OCI-LY1 (cell line): ENCODE data around the gene PAX5.

Source experiments
- H2AFZ ChIP-seq: fragments of 200-600 bp; sonication (generic), shearing (Covaris generic); 2 replicates; pipeline ENCODE4 v1.6.0; 2014; ENCODE audit warnings: antibody characterized with exemption, mild to moderate bottlenecking, low read length
- H3F3A ChIP-seq: fragments of 200-600 bp; sonication (generic), shearing (Covaris generic); 2 replicates; pipeline ENCODE4 v1.6.0; 2014; ENCODE audit warnings: mild to moderate bottlenecking, antibody characterized with exemption, low read length, moderate library complexity; ENCODE audit not compliant: insufficient read depth
- H3K27ac ChIP-seq: fragments of 200-600 bp; sonication (generic); 2 replicates; pipeline ENCODE4 v1.5.1; 2014; ENCODE audit warnings: low read length, mixed run types, mild to moderate bottlenecking, low read depth; ENCODE audit not compliant: poor library complexity, severe bottlenecking
- H3K27me3 ChIP-seq: fragments of 200-600 bp; sonication (generic); 2 replicates; pipeline ENCODE4 v1.6.0; 2014; ENCODE audit warnings: antibody characterized with exemption, mild to moderate bottlenecking, low read length, moderate library complexity; ENCODE audit not compliant: insufficient read depth
- H3K36me3 ChIP-seq: fragments of 200-600 bp; sonication (generic); 2 replicates; pipeline ENCODE4 v1.6.1; 2014; ENCODE audit warnings: mild to moderate bottlenecking, antibody characterized with exemption, low read length, moderate library complexity, mixed read lengths; ENCODE audit not compliant: insufficient read depth
- H3K4me1 ChIP-seq: fragments of 200-600 bp; sonication (generic); 2 replicates; pipeline ENCODE4 v1.5.1; 2014; ENCODE audit warnings: mild to moderate bottlenecking, low read length, moderate library complexity; ENCODE audit not compliant: insufficient read depth, severe bottlenecking
- H3K4me2 ChIP-seq: fragments of 200-600 bp; sonication (generic), shearing (Covaris generic); 2 replicates; pipeline ENCODE4 v1.6.1; 2014; ENCODE audit warnings: low read length
- H3K4me3 ChIP-seq: fragments of 200-600 bp; sonication (generic); 2 replicates; pipeline ENCODE4 v1.5.1; 2014; ENCODE audit warnings: low read length, low read depth, mild to moderate bottlenecking, mixed read lengths; ENCODE audit not compliant: poor library complexity, severe bottlenecking
- H3K79me2 ChIP-seq: fragments of 200-600 bp; shearing (Covaris generic); 2 replicates; pipeline ENCODE4 v1.6.1; 2016; ENCODE audit warnings: mixed run types, low read length, mixed read lengths; ENCODE audit not compliant: insufficient read depth
- H3K9ac ChIP-seq: fragments of 200-600 bp; sonication (generic), shearing (Covaris generic); 2 replicates; pipeline ENCODE4 v1.6.1; 2014; ENCODE audit warnings: mild to moderate bottlenecking, low read length, mixed read lengths
- H3K9me2 ChIP-seq: fragments of 200-600 bp; sonication (generic), shearing (Covaris generic); 2 replicates; pipeline ENCODE4 v1.6.1; 2014; ENCODE audit warnings: low read depth, mild to moderate bottlenecking, low read length, mixed read lengths
- H3K9me3 ChIP-seq: fragments of 200-600 bp; shearing (Covaris generic); 2 replicates; pipeline ENCODE4 v1.6.1; 2014; ENCODE audit warnings: low read length, mixed read lengths
- H4K20me1 ChIP-seq: fragments of 200-600 bp; sonication (generic), shearing (Covaris generic); 2 replicates; pipeline ENCODE4 v1.6.0; 2016; ENCODE audit warnings: mild to moderate bottlenecking, low read length; ENCODE audit not compliant: insufficient read depth
- CTCF ChIP-seq: fragments of 200-600 bp; sonication (generic), shearing (Covaris generic); IDR thresholded peaks from 2 replicates; pipeline ENCODE4 v1.5.1; 2017; ENCODE audit warnings: mild to moderate bottlenecking, antibody characterized with exemption, low read length, moderate library complexity, mixed read lengths
- EZH2 ChIP-seq: fragments of 200-600 bp; sonication (generic), shearing (Covaris generic); IDR thresholded peaks from 2 replicates; pipeline ENCODE4 v1.8.0; 2017; ENCODE audit warnings: borderline replicate concordance, mixed run types, mild to moderate bottlenecking, antibody characterized with exemption, low read length, moderate library complexity, mixed read lengths

The PAX5 gene

GRCh38 chr9:36874261-36874660, 159.8 kb downstream of the PAX5 start:
- Histone ChIP-seq H3K9me3 (no peaks in the 10 kb centered on the region), H2AFZ (no peak overlapping the region), H3K27ac (peak overlapping the region; percentile 24), H3K9me2 (no peaks in the 10 kb centered on the region), H3K9ac (no peak overlapping the region), H3K27me3 (no peaks in the 10 kb centered on the region), H3K79me2 (no peaks in the 10 kb centered on the region), H3F3A (no peaks in the 10 kb centered on the region), H3K4me3 (no peak overlapping the region), H4K20me1 (no peaks in the 10 kb centered on the region), H3K36me3 (peaks cover 64% of the 10 kb centered on the region; the same call in 1 of the 2 replicates), H3K4me1 (peaks cover 34% of the 10 kb centered on the region), H3K4me2 (no peak overlapping the region)
- no peak for TF ChIP-seq EZH2
- no peak for TF ChIP-seq CTCF

- no peaks in the 10 kb centered on the region for H3K9me2 ChIP-seq
- H3K9me3 ChIP-seq = no peaks in the 10 kb centered on the region
- TF ChIP-seq EZH2 (no peak), CTCF (peak; percentile 98)
- peaks cover 29% of the 10 kb centered on the region for H3K4me1 ChIP-seq
- H3K4me3 ChIP-seq = no peak overlapping the region
- H3K4me2 ChIP-seq = no peak overlapping the region
- no peaks in the 10 kb centered on the region for H3K27me3 ChIP-seq
- no peak overlapping the region for H2AFZ ChIP-seq
- H4K20me1 ChIP-seq = no peaks in the 10 kb centered on the region
- H3K79me2 ChIP-seq = no peaks in the 10 kb centered on the region
- H3K9ac ChIP-seq = no peak overlapping the region
- no peaks in the 10 kb centered on the region for H3F3A ChIP-seq
- no peak overlapping the region for H3K27ac ChIP-seq
- H3K36me3 ChIP-seq = peaks cover 64% of the 10 kb centered on the region; the same call in 1 of the 2 replicates
These were observed 160.7 kb downstream of the PAX5 start for GRCh38 chr9:36873247-36873875.

GRCh38 chr9:36872641-36873040, 161.4 kb downstream of the PAX5 start:
- Histone ChIP-seq H3K9me3 (no peaks in the 10 kb centered on the region), H3K36me3 (peaks cover 56% of the 10 kb centered on the region; the same call in 1 of the 2 replicates), H3K4me2 (no peak overlapping the region), H3K79me2 (no peaks in the 10 kb centered on the region), H3K9me2 (no peaks in the 10 kb centered on the region), H3K4me1 (peaks cover 22% of the 10 kb centered on the region), H4K20me1 (no peaks in the 10 kb centered on the region), H3K27ac (peak overlapping the region; percentile 11), H3K27me3 (no peaks in the 10 kb centered on the region), H3K9ac (no peak overlapping the region), H2AFZ (no peak overlapping the region), H3K4me3 (no peak overlapping the region), H3F3A (no peaks in the 10 kb centered on the region)
- TF ChIP-seq CTCF = no peak
- TF ChIP-seq EZH2 = no peak
